GM13977 (cell line): ENCODE data around the gene WAC.
A peak's percentile ranks its signal among the peaks of the same experiment; 100 is the strongest.

ENCODE experiments used
- DNase-seq: peaks from one replicate; pipeline ENCODE4 v3.0.0; 2012; ENCODE audit warnings: low spot score
- in situ Hi-C: fragments of 300-500 bp; cut with MboI; formaldehyde crosslinking; loops from one replicate; pipeline ENCODE4 v1.12.0; 2022; ENCODE audit warnings: low sequenced_read_pairs, low pct_unique_long_range_greater_than_20kb, mixed read lengths, inconsistent platforms; ENCODE audit not compliant: unreplicated experiment
- TF ChIP-seq, protein P1 (sequence below): IDR thresholded peaks from 2 replicates; pipeline ENCODE4 v1.5.1; 2012; ENCODE audit warnings: mild to moderate bottlenecking, control low read depth; ENCODE audit not compliant: insufficient read depth; ENCODE audit errors: extremely low read depth, missing control alignments

Gene WAC

DNA sequence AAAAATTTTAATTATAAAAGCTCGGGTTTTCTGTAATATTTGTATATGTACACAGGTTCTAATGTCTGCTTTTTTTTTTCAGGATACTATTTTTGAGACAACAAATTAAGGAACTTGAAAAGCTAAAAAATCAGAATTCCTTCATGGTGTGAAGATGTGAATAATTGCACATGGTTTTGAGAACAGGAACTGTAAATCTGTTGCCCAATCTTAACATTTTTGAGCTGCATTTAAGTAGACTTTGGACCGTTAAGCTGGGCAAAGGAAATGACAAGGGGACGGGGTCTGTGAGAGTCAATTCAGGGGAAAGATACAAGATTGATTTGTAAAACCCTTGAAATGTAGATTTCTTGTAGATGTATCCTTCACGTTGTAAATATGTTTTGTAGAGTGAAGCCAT, 86.5 kb downstream of the WAC start:
- in situ Hi-C loops = no loop called here
- no peak for DNase-seq
- TF ChIP-seq, protein P1, sequence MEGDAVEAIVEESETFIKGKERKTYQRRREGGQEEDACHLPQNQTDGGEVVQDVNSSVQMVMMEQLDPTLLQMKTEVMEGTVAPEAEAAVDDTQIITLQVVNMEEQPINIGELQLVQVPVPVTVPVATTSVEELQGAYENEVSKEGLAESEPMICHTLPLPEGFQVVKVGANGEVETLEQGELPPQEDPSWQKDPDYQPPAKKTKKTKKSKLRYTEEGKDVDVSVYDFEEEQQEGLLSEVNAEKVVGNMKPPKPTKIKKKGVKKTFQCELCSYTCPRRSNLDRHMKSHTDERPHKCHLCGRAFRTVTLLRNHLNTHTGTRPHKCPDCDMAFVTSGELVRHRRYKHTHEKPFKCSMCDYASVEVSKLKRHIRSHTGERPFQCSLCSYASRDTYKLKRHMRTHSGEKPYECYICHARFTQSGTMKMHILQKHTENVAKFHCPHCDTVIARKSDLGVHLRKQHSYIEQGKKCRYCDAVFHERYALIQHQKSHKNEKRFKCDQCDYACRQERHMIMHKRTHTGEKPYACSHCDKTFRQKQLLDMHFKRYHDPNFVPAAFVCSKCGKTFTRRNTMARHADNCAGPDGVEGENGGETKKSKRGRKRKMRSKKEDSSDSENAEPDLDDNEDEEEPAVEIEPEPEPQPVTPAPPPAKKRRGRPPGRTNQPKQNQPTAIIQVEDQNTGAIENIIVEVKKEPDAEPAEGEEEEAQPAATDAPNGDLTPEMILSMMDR = no peak

DNA sequence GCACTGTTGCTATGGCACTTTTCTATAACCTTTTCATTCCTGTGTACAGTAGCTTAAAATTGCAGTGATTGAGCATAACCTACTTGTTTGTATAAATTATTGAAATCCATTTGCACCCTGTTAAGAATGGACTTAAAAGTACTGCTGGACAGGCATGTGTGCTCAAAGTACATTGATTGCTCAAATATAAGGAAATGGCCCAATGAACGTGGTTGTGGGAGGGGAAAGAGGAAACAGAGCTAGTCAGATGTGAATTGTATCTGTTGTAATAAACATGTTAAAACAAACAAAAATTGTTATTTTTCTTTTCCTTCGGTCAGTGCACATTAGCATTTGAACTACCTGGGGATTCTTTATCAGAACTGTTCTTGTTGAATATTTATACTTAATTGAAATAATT, 87.3 kb downstream of the WAC start:
- TF ChIP-seq, protein P1 = no peak
- DNase-seq = no peak
- in situ Hi-C loops = no loop called here

DNA sequence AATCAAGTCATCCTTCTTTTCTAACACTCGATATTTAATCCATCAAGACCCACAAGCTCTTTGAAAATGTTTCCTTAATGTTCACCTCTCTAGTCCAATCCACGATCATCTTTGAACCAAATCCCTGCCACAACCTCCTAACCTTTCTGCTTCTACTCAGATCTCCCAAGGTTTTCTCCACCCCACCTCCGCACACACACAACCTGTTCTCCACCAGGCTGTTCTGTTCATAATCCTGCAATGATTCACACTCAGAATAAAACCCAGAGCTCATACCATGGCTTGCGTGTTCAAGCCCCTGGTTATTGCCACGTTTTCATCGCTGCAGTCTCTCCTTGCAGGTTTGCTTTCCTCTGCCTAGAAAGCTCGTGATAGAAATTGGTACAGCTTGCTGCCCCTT, 90.6 kb downstream of the WAC start:
- in situ Hi-C loops = no loop called here
- TF ChIP-seq, protein P1 = no peak
- no peak for DNase-seq

DNA sequence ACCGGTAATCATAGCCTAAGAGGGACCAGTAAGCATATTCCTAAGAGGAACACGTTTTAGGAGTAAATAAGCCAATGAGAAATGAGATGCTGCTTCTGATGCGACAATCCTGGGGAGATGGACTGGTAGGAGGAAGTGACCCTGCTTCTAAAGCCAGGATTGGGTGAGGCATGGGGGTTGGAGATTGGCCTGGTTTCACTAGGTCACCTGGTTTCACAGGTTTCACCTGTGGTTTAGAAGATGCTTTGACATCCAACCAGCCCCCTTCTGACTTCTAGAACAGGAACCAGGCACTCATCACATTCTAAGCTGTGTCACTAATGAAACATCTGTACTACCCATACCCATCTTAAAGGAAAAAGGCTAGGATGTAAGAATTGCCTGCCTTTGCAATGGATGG, 91.4 kb downstream of the WAC start:
- in situ Hi-C loops = no loop called here
- DNase-seq = no peak
- TF ChIP-seq, protein P1 = no peak

DNA sequence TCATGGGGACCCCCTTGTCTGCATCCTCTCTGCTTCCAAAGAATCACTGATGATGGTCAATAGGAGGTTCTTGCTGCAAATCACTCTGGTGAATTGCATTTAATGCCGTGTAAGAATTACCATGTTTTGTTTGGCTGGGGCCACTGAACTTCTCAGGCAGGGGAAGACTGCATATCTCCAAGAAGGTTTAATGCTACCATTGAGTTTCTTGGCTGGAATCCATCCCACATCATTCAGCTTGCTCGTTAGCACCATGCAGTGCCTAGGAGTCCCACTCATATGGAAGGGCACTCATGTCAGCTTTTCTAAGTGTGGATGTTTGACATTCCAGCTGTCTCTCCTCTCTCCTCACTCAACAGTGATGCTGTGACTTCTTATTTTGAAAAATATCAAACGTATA, 94.2 kb downstream of the WAC start:
- TF ChIP-seq, protein P1 = no peak
- in situ Hi-C loops = no loop called here
- DNase-seq = no peak

DNA sequence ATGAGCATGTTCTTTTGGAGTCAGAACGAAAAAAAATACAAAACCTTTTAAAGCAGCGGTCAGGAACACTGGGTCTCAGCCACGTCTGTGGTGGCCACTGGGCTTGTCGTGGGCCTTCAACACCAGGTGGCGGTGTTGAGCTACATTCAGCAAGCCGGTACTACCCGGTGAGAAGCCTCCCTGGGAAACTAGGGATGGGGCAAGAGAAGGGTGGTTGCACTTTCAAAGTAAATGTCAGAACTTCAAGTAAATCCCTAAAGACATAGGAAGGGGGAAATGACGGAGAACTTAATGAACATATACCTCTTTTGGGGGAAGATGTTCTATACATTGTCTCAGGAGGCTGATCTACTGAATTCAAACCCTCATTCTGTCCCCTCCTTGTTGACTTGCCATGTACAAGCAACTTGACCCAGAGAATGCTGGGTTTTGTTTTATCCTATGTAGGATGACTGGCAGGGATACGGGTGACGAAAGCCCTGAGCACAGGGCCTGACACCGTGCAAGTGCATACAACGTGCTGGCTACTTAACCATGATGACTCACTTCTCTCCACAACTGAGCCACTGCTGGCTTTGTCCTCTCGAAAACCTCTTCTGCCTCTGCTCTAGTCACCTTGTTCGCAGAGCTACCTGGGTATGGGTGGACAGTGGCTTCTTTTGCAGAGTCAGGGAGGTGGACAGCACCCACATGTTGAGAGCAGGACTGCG, 95.4 kb downstream of the WAC start:
- in situ Hi-C loops = no loop called here
- TF ChIP-seq, protein P1 = peak; percentile 87
- peak; percentile 70 for DNase-seq
